Measurements from ENCODE around the gene FEM1A.
"Not testable (repeated sequence)": the region's sequence is repeated elsewhere in the genome, so short reads cannot be mapped to it uniquely, and the experiment has no call there.

The FEM1A gene, protein sequence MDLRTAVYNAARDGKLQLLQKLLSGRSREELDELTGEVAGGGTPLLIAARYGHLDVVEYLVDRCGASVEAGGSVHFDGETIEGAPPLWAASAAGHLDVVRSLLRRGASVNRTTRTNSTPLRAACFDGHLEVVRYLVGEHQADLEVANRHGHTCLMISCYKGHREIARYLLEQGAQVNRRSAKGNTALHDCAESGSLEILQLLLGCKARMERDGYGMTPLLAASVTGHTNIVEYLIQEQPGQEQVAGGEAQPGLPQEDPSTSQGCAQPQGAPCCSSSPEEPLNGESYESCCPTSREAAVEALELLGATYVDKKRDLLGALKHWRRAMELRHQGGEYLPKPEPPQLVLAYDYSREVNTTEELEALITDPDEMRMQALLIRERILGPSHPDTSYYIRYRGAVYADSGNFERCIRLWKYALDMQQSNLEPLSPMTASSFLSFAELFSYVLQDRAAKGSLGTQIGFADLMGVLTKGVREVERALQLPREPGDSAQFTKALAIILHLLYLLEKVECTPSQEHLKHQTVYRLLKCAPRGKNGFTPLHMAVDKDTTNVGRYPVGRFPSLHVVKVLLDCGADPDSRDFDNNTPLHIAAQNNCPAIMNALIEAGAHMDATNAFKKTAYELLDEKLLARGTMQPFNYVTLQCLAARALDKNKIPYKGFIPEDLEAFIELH

DNA sequence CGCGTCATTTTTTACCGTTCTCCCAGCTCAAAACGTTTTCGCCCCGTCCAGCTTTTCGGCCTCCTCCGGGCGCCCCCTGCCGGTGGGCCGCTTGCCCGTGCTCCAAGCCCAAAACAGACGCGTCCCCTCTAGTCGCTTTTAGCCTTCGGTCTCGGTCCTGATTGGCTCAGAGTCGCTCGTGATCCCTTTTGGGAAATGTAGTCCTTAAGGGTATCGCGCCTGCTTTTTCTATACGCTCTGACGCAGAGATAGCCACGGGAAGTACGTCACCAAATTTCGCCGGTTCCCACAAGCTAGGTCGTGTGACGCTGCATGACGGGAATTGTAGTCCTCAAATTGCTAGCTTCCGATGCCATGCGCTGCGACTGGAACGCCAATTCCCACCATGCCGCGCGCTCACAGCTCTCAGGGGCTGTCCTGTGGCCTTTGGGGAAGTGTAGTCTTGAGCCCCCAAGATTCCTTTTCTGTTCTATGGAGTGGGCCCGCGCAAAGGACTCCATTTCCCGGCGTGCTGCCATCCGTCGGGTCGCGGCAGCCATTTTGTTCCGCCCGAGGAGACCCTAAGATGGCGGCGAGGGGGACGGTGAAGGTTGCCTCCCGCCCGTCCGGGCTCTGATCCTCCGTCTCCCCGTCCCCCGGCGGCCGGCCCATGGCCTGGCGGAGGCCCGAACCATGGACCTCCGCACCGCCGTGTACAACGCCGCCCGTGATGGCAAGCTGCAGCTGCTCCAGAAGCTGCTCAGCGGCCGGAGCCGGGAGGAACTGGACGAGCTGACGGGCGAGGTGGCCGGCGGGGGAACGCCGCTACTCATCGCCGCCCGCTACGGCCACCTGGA lies at the start of gene FEM1A:
TSS of gene FEM1A (plus strand) at position 552 of the 836 bp plus-strand sequence. CDS start at position 673, 121 bp downstream.
- ChIA-PET POLR2A (interaction anchor here (0.5 to 1.3 kb wide), 9 partner anchors 38 to 1036 kb away, joined by 3 to 4 read pairs (median 3); partner anchors contain the start of genes DPP9 and EEF2), CTCF (interaction anchor here (0.6 to 4.5 kb wide), 42 partner anchors 9 to 320 kb away, joined by 3 to 45 read pairs (median 6); partner anchors contain the start of genes DPP9, KDM4B and TNFAIP8L1)
- peak; percentile 97 for DNase-seq (ENCODE audit: extremely low spot score)

DNA sequence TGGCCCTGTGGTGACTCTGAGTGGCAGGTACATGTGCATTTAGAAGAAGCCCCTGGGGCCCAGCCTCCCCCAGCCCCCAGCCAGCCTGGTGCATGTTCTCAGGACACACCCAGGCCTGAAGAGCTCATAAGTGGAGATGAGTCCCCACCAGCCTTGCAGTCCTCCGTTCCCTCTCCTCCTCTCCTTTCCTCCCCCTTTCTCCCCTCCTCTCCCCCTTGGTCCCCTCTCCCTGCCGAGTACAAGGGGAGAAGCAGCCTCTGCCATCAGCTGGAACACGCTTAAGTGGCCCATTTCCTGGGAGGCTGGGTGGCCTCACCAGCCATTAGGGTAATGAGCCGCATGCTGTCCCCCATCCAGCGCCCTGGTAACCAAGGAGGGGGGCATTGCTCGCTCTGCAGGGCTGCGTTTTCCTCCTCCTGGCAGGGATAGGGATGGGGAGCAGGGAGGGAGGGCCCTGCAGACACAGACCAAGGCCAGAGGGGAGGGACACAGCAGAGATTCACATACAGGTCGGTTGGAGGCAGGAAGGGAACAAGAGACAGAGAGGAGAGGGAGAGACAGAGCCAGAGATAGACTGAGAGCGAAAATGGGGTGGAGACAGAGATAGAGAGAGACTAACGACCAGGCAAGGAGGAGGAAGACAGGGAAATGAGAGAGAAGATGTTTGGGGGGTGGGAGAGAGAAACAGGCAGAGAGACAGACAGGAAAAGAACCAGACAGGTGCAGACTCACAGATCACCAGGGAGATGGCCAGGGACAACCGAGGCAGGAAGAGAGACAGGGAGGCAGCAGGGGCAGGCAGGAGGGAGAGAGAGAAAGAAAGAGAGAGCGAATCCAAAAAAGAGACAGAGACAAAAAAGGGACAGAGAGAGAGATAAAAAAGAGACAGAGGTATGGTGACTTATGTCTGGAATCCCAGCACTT lies 48.5 kb upstream of the FEM1A start:
- no peak for DNase-seq (ENCODE audit: extremely low spot score)
- TF ChIP-seq, protein P1, sequence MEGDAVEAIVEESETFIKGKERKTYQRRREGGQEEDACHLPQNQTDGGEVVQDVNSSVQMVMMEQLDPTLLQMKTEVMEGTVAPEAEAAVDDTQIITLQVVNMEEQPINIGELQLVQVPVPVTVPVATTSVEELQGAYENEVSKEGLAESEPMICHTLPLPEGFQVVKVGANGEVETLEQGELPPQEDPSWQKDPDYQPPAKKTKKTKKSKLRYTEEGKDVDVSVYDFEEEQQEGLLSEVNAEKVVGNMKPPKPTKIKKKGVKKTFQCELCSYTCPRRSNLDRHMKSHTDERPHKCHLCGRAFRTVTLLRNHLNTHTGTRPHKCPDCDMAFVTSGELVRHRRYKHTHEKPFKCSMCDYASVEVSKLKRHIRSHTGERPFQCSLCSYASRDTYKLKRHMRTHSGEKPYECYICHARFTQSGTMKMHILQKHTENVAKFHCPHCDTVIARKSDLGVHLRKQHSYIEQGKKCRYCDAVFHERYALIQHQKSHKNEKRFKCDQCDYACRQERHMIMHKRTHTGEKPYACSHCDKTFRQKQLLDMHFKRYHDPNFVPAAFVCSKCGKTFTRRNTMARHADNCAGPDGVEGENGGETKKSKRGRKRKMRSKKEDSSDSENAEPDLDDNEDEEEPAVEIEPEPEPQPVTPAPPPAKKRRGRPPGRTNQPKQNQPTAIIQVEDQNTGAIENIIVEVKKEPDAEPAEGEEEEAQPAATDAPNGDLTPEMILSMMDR (IDR thresholded peaks at IDR 0.05; ENCODE audit: control extremely low read depth, extremely low read depth, low read depth, missing control alignments), result no peak
- ChIA-PET POLR2A (no interaction called here), CTCF (interaction anchor here (1.0 kb wide), 1 partner anchor 11 kb away, joined by 3 read pairs; no protein-coding TSS in a partner anchor)

More for the DNA sequence above, at the start of gene FEM1A:
- TF ChIP-seq, protein P1 (IDR thresholded peaks at IDR 0.05; ENCODE audit: control extremely low read depth, extremely low read depth, low read depth, missing control alignments), result peak; percentile 99

DNA sequence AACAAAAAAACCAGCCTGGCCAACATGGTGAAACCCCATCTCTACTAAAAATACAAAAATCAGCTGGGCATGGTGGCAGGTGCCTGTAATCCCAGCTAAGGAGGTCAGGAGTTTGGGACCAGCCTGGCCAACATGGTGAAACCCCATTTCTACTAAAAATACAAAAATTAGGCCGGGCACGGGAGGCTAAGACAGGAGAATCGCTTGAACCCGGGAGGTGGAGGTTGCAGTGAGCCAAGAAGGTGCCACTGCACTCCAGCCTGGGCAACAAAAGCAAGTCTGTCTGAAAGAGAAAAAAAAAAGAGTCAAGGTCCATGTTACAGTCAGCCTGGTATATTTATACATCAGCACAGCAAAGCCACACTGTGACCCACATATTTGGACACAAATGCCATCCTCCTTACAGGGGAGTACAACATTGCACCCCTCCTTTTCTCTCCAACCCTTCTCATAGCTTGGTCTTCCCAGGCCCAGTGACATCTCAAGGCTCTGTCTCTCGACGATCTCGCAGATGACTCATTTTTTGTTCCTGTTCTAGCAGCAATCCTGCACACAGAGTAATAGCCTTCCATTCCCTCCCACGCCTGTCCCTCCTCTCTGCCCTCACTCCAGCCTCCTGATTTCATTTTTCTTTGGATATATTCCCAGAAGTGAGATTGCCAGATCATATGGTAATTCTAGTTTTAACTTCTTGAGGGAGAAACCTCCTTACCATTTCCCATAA lies 46.9 kb upstream of the FEM1A start:
- POLR2A ChIA-PET, result no interaction called here
- DNase-seq (ENCODE audit: extremely low spot score), result no peak
- TF ChIP-seq, protein P1 (IDR thresholded peaks at IDR 0.05; ENCODE audit: control extremely low read depth, extremely low read depth, low read depth, missing control alignments), result no peak
- CTCF ChIA-PET, result interaction anchor here (1.0 to 1.2 kb wide), 2 partner anchors 10 to 15 kb away, joined by 3 read pairs; no protein-coding TSS in a partner anchor

DNA sequence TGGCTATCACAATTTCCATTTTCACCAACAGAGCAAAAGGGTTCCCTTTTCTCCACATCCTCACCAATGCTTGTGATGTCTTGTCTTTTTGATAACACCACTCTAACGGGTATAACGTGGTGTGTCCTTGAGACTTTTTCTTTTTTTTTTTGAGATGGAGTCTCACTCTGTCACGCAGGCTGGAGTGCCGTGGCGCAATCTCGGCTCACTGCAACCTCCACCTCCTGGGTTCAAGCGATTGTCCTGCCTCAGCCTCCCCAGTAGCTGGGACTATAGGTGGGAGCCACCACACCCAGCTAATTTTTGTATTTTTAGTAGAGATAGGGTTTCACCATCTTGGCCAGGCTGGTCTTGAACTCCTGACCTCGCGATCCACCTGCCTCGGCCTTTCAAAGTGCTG lies 46.4 kb upstream of the FEM1A start:
- POLR2A ChIA-PET; DNase-seq (ENCODE audit: extremely low spot score): not testable (repeated sequence)
- CTCF ChIA-PET, result interaction anchor here (1.2 to 2.3 kb wide), 2 partner anchors 9 to 46 kb away, joined by 3 to 10 read pairs; partner anchors contain the start of gene FEM1A

DNA sequence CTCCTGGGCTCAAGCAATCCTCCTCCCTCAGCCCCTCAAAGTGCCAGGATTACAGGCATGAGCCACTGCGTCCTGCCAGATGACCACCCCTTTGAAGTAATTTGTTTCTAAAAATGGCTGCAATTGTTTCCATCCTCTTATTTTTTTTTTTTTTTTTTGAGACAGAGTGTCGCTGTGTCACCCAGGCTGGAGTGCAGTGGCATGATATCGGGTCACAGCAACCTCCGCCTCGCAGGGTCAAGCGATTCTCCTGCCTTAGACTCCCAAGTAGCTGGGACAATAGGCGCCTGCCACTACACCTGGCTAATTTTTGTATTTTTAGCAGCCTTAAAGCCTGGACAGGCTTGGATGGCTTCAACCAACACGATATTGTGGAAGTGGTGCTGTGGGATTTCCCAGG lies 45.5 kb upstream of the FEM1A start:
- CTCF ChIA-PET, result interaction anchor here (1.2 to 2.3 kb wide), 2 partner anchors 8 to 45 kb away, joined by 3 to 10 read pairs; partner anchors contain the start of gene FEM1A
- TF ChIP-seq, protein P1 (IDR thresholded peaks at IDR 0.05; ENCODE audit: control extremely low read depth, extremely low read depth, low read depth, missing control alignments), result no peak
- POLR2A ChIA-PET, result no interaction called here
- no peak for DNase-seq (ENCODE audit: extremely low spot score)
